SK-N-SH (cell line): ENCODE data around the gene RSU1. TPM values are rescaled to one million over a fixed set of nuclear protein-coding genes. Genes with fewer than 3 reads are reported as not detected.
A peak's percentile ranks its signal among the peaks of the same experiment; 100 is the strongest.

ENCODE experiments used
- CTCF ChIA-PET: fragments of 300-600, 350-600 bp; formaldehyde crosslinking; extraction: SDS; loops from one replicate; lab custom pipeline; 2021; lab: Yijun Ruan, JAX
- POLR2A ChIA-PET: fragments of 350-600 bp; sonication (Branson Sonifier 250); formaldehyde crosslinking; extraction: SDS; loops from one replicate; lab custom pipeline; 2020; ENCODE audit warnings: antibody characterized with exemption, inconsistent platforms; lab: Yijun Ruan, JAX
- DNase-seq: peaks from one replicate; pipeline ENCODE4 v3.0.0; 2012
- H2AFZ ChIP-seq: fragments of 200-600 bp; sonication (generic); 2 replicates; pipeline ENCODE4 v1.8.1; 2016; ENCODE audit warnings: antibody characterized with exemption, mild to moderate bottlenecking, low read depth
- H3F3A ChIP-seq: fragments of 200-600 bp; sonication (generic); replicated peaks from 2 replicates; pipeline ENCODE3; 2016; ENCODE audit warnings: antibody characterized with exemption, mild to moderate bottlenecking; ENCODE audit not compliant: insufficient read depth
- H3K27ac ChIP-seq, 2 experiments: fragments of 200-500 bp in 1 of 2; fragments of 200-600 bp in 1 of 2; sonication (Bioruptor generic) in 1 of 2; sonication (generic), shearing (Covaris generic) in 1 of 2; 2 replicates each; pipeline versions ENCODE4 v1.5.1 to v1.6.1; 2014 to 2016; ENCODE audit warnings: low read depth in 2 of 2, inconsistent platforms in 1 of 2, low read length in 1 of 2, mild to moderate bottlenecking in 1 of 2, mixed read lengths in 1 of 2
- H3K27me3 ChIP-seq: fragments of 200-600 bp; sonication (generic), shearing (Covaris generic); 2 replicates; pipeline ENCODE4 v1.6.1; 2016; ENCODE audit warnings: mixed run types; ENCODE audit not compliant: insufficient read depth
- H3K36me3 ChIP-seq, 2 experiments: fragments of 200-500 bp in 1 of 2; fragments of 200-600 bp in 1 of 2; sonication (Bioruptor generic) in 1 of 2; sonication (generic) in 1 of 2; replicated peaks in 1 of 2; 2 replicates each; pipeline versions ENCODE3 to v1.5.1; 2014 to 2016; ENCODE audit warnings: low read length in 1 of 2, mild to moderate bottlenecking in 1 of 2; ENCODE audit not compliant: insufficient read depth in 2 of 2, control insufficient read depth in 1 of 2
- H3K4me1 ChIP-seq, 2 experiments: fragments of 200-500 bp in 1 of 2; fragments of 200-600 bp in 1 of 2; sonication (Bioruptor generic) in 1 of 2; sonication (generic), shearing (Covaris generic) in 1 of 2; 2 replicates each; pipeline versions ENCODE4 v1.5.1 to v1.6.1; 2014 to 2016; ENCODE audit warnings: low read depth in 1 of 2, low read length in 1 of 2, mixed run types in 1 of 2; ENCODE audit not compliant: insufficient read depth in 2 of 2, control insufficient read depth in 1 of 2
- H3K4me2 ChIP-seq: fragments of 200-600 bp; sonication (generic), shearing (Covaris generic); 2 replicates; pipeline ENCODE4 v1.6.1; 2017; ENCODE audit warnings: mixed run types
- H3K4me3 ChIP-seq, 2 experiments: fragments of 200-500 bp in 1 of 2; fragments of 200-600 bp in 1 of 2; sonication (Bioruptor generic) in 1 of 2; sonication (generic), shearing (Covaris generic) in 1 of 2; 2 replicates each; pipeline versions ENCODE4 v1.5.1 to v1.8.1; 2014 to 2016; ENCODE audit warnings: low read depth in 2 of 2, inconsistent platforms in 1 of 2, low read length in 1 of 2, mild to moderate bottlenecking in 1 of 2, mixed read lengths in 1 of 2, moderate library complexity in 1 of 2
- H3K79me2 ChIP-seq: fragments of 200-600 bp; sonication (generic); 2 replicates; pipeline ENCODE4 v1.8.1; 2017; ENCODE audit warnings: mild to moderate bottlenecking; ENCODE audit not compliant: insufficient read depth
- H3K9ac ChIP-seq: fragments of 200-600 bp; sonication (generic); 2 replicates; pipeline ENCODE4 v1.6.1; 2017; ENCODE audit warnings: mixed run types
- H3K9me2 ChIP-seq: fragments of 200-600 bp; sonication (generic); 2 replicates; pipeline ENCODE4 v1.6.1; 2017; ENCODE audit warnings: mixed run types
- H3K9me3 ChIP-seq: fragments of 200-600 bp; sonication (generic); 2 replicates; pipeline ENCODE4 v1.6.1; 2017; ENCODE audit warnings: mixed run types, mild to moderate bottlenecking, moderate library complexity
- H4K20me1 ChIP-seq: fragments of 200-600 bp; sonication (generic); 2 replicates; pipeline ENCODE4 v1.6.1; 2017; ENCODE audit warnings: mild to moderate bottlenecking, mixed run types; ENCODE audit not compliant: insufficient read depth
- CTCF ChIP-seq: fragments of 200-600 bp; sonication (generic); IDR thresholded peaks from 2 replicates; pipeline ENCODE4 v1.6.1; 2017; ENCODE audit warnings: antibody characterized with exemption, mild to moderate bottlenecking, moderate library complexity
- ELF1 ChIP-seq: IDR thresholded peaks from 2 replicates; pipeline ENCODE4 v1.4.0; 2012
- EZH2phosphoT487 ChIP-seq: fragments of 200-600 bp; sonication (generic); IDR thresholded peaks from 2 replicates; pipeline ENCODE4 v1.6.1; 2017; ENCODE audit warnings: low read depth, mixed run types, mild to moderate bottlenecking, antibody characterized with exemption, moderate library complexity, borderline replicate concordance
- GABPA ChIP-seq: IDR thresholded peaks from 2 replicates; pipeline ENCODE4 v1.4.0; 2012; ENCODE audit warnings: low read depth, mild to moderate bottlenecking
- JUND ChIP-seq: IDR thresholded peaks from 2 replicates; pipeline ENCODE4 v1.4.0; 2012
- MAX ChIP-seq: IDR thresholded peaks from 2 replicates; pipeline ENCODE4 v1.4.0; 2012; ENCODE audit warnings: low read depth
- MEF2A ChIP-seq: IDR thresholded peaks from 2 replicates; pipeline ENCODE4 v1.4.0; 2012; ENCODE audit warnings: low read depth, borderline replicate concordance
- MXI1 ChIP-seq: IDR thresholded peaks from 2 replicates; pipeline ENCODE4 v1.6.1; 2012; ENCODE audit warnings: mild to moderate bottlenecking, low read depth, low read length, improper control_type of control experiment
- NFIC ChIP-seq: IDR thresholded peaks from 2 replicates; pipeline ENCODE4 v1.4.0; 2012; ENCODE audit warnings: borderline replicate concordance
- NRF1 ChIP-seq: IDR thresholded peaks from 2 replicates; pipeline ENCODE4 v1.6.1; 2012; ENCODE audit warnings: low read depth, mild to moderate bottlenecking, low read length
- POLR2AphosphoS5 ChIP-seq: IDR thresholded peaks from 2 replicates; pipeline ENCODE4 v1.6.1; 2012; ENCODE audit warnings: low read depth, low read length
- RAD21 ChIP-seq: IDR thresholded peaks from 2 replicates; pipeline ENCODE4 v1.6.1; 2012; ENCODE audit warnings: mild to moderate bottlenecking, low read length
- REST ChIP-seq: IDR thresholded peaks from 2 replicates; pipeline ENCODE4 v1.6.1; 2012; ENCODE audit warnings: mild to moderate bottlenecking, low read depth, low read length, moderate library complexity
- RXRA ChIP-seq: IDR thresholded peaks from 2 replicates; pipeline ENCODE4 v1.4.0; 2012; ENCODE audit warnings: low read depth, mild to moderate bottlenecking, borderline replicate concordance
- SIN3A ChIP-seq: IDR thresholded peaks from 2 replicates; pipeline ENCODE4 v1.6.1; 2012; ENCODE audit warnings: low read depth, mild to moderate bottlenecking, low read length, moderate library complexity, borderline replicate concordance
- SMC3 ChIP-seq: IDR thresholded peaks from 2 replicates; pipeline ENCODE4 v1.6.1; 2012; ENCODE audit warnings: low read depth, low read length, improper control_type of control experiment
- TAF1 ChIP-seq: IDR thresholded peaks from 2 replicates; pipeline ENCODE4 v1.6.1; 2012; ENCODE audit warnings: low read depth, mild to moderate bottlenecking, low read length, moderate library complexity, borderline replicate concordance
- TCF12 ChIP-seq: IDR thresholded peaks from 2 replicates; pipeline ENCODE4 v1.4.0; 2012
- TEAD4 ChIP-seq: IDR thresholded peaks from 2 replicates; pipeline ENCODE4 v1.4.0; 2012; ENCODE audit warnings: mild to moderate bottlenecking, borderline replicate concordance; ENCODE audit not compliant: insufficient read depth
- USF2 ChIP-seq: fragments of 150-350 bp; IDR thresholded peaks from 2 replicates; pipeline ENCODE4 v1.6.1; 2017; ENCODE audit warnings: antibody characterized with exemption, low read length, low read depth, borderline replicate concordance
- WGBS: methylation state at CpG from one replicate; pipeline ENCODE4 v1.1.6; 2017; ENCODE audit warnings: low lambda C conversion rate; 5-methylcytosine and 5-hydroxymethylcytosine counted together
- polyA plus RNA-seq, 3 experiments: library from polyadenylated mRNA; depleted of rRNA; stranded (reverse); fragments of >200 nt; gene quantifications; 2 replicates each; pipeline ENCODE4 v1.2.3, GENCODE V29; 2012

RSU1 gene
- polyA plus RNA-seq, 1 of the 3 experiments (the other 2 are of a cell fraction) = 59.8 TPM

- Histone ChIP-seq H3K4me1 (peaks cover 0 to 24% of the 10 kb centered on the region in 2 experiments; a peak in 2 of 4 replicates), H3K27ac (no peak overlapping the region), H3K9me2 (no peaks in the 10 kb centered on the region), H2AFZ (no peak overlapping the region), H3K9me3 (no peaks in the 10 kb centered on the region), H4K20me1 (no peaks in the 10 kb centered on the region), H3K27me3 (no peaks in the 10 kb centered on the region), H3K4me3 (no peak overlapping the region), H3K36me3 (no peaks in the 10 kb centered on the region), H3K4me2 (no peak overlapping the region), H3K79me2 (peaks cover 2% of the 10 kb centered on the region; the same call in 1 of the 2 replicates), H3K9ac (no peak overlapping the region), H3F3A (peaks cover 32% of the 10 kb centered on the region)
- TF ChIP-seq CTCF = no peak
- no peak for TF ChIP-seq NRF1
- no peak for TF ChIP-seq TAF1
- no peak for TF ChIP-seq EZH2phosphoT487
- no peak for TF ChIP-seq SMC3
- no peak for TF ChIP-seq NFIC
- TF ChIP-seq RAD21 = no peak
- no peak for TF ChIP-seq RXRA
- no peak for TF ChIP-seq MXI1
- 82% methylated on average over 8 of the region's 8 CpGs for WGBS
- no peak for DNase-seq
- ChIA-PET POLR2A (no interaction called here), CTCF (no interaction called here)
Measured at GRCh38 chr10:16835228-16835627, 18.0 kb upstream of the RSU1 start.

- 38% methylated on average over 10 of the region's 11 CpGs for WGBS
- no peak for DNase-seq
- POLR2A ChIA-PET = no interaction called here
- TF ChIP-seq TCF12 = peak; percentile 87
- 0 out of 2 replicates have a peak, but pooled peaks have one; percentile 23 for TF ChIP-seq MEF2A
- no peak for TF ChIP-seq USF2
- peak; percentile 74 for TF ChIP-seq TEAD4
- peak; percentile 83 for TF ChIP-seq ELF1
- TF ChIP-seq MAX = peak; percentile 73; the same call in 1 of the 2 replicates
- no peak for TF ChIP-seq POLR2AphosphoS5
- peak; percentile 54 for TF ChIP-seq GABPA
- TF ChIP-seq TAF1 = 0 out of 2 replicates have a peak, but pooled peaks have one; percentile 50
- TF ChIP-seq RXRA = 0 out of 2 replicates have a peak, but pooled peaks have one; percentile 11
- 0 out of 2 replicates have a peak, but pooled peaks have one; percentile 17 for TF ChIP-seq REST
- 0 out of 2 replicates have a peak, but pooled peaks have one; percentile 36 for TF ChIP-seq SIN3A
- TF ChIP-seq JUND = peak; percentile 22; the same call in 1 of the 2 replicates
Measured at GRCh38 chr10:16832351-16833080, 15.3 kb upstream of the RSU1 start.

More at GRCh38 chr10:16832351-16833080, 15.3 kb upstream of the RSU1 start:
- peaks cover 51% of the 10 kb centered on the region for H3F3A ChIP-seq
- no peaks in the 10 kb centered on the region for H3K9me2 ChIP-seq
- no peaks in the 10 kb centered on the region for H4K20me1 ChIP-seq
- H3K79me2 ChIP-seq = peaks cover 3% of the 10 kb centered on the region; the same call in 1 of the 2 replicates
- H2AFZ ChIP-seq = peak overlapping the region; percentile 84; the same call in 1 of the 2 replicates
- no peaks in the 10 kb centered on the region for H3K36me3 ChIP-seq
- H3K4me3 ChIP-seq = no peak overlapping the region
- no peaks in the 10 kb centered on the region for H3K9me3 ChIP-seq
- peak overlapping the region; percentile 62 for H3K9ac ChIP-seq
- CTCF ChIA-PET = interaction anchor here (1.3 kb wide), 2 partner anchors 7 to 440 kb away, joined by 3 read pairs; no protein-coding TSS in a partner anchor
- H3K27ac ChIP-seq = peak overlapping the region; percentile 76 to 99
- peak overlapping the region; percentile 44 for H3K4me2 ChIP-seq
- H3K27me3 ChIP-seq = no peaks in the 10 kb centered on the region
- H3K4me1 ChIP-seq = peaks cover 0 to 34% of the 10 kb centered on the region in 2 experiments; a peak in 2 of 4 replicates
